SK-N-DZ (cell line): ENCODE results near the gene XRN2.
"Not testable (repeated sequence)": the region's sequence is repeated elsewhere in the genome, so short reads cannot be mapped to it uniquely, and the experiment has no call there.

ENCODE experiments used
- DNase-seq: peaks from one replicate; pipeline ENCODE4 v3.0.0-alpha.2; 2015; ENCODE audit warnings: low spot score
- small RNA-seq, 2 experiments: library from RNA; depleted of rRNA; stranded (forward); fragments of <200 nt; gene quantifications; one replicate each; pipeline ENCODE3, GENCODE V24; 2014

XRN2 gene

DNA sequence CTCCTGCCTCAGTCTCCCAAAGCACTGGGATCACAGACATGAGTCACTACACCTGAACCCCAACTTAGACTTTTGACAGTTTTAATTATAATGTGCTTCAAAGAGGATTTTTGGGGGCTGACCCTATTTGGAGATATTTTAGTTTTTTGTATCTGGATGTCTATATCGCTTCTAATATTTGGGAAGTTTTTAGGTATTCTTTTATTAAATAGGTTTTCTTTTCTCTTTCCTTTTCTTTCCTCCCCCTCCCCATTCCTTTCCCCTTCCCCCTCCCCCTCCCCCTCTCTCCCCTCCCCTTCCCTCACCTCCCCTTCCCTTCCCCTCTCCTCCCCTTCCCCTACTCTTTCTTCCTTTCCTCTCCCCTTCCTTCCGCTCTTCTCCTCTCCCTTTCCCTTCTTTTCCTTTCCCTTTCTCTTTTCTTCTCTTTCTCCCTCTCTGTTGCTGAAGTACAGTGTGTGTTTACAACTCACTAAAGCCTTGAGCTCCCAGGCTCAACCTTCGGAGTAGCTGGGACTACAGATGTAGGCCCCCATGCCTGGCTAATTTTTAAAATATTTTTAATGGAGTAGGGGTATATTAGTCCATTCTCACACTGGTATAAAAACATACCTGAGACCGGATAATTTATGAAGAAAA, 118.6 kb downstream of the XRN2 start:
- no peak for DNase-seq

DNA sequence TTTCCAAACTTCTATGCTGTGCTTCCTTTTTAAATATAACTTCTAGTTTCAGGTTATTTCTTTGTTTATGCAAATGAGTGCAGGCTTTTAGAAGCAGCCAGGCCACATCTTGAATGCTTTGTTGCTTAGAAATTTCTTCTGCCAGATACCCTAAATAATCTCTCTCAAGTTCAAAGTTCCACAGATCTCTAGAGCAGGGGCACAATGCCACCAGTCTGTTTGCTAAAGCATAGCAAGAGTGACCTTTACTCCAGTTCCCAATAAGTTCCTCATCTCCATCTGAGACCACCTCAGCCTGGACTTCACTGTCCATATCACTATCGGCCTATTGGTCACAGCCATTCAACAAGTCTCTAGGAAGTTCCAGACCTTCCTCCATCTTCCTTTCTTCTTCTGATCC, 120.6 kb downstream of the XRN2 start:
- not testable (repeated sequence) for DNase-seq

GRCh38 chr20:21424846-21425245, 121.7 kb downstream of the XRN2 start:
- DNase-seq: no peak

DNA sequence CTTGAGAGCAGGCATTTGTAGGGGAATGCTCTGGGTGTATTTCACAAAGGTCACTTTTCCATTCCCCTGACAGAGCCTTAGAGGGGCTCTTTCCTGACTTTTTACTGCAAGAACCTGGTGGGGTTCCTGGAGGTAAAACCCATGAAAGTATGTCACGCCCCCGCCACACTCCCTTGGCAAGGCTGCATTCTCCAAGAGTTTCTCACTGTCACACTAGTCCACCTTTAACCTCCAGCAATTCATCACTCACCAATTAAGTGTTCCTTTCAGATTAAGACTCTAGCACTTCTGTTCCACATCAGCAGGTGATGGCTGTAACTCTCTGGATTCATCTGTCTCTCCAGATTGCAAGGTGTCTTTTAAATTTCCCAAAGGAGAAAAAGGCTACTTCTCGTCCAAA, 126.9 kb downstream of the XRN2 start:
- no peak for DNase-seq

DNA sequence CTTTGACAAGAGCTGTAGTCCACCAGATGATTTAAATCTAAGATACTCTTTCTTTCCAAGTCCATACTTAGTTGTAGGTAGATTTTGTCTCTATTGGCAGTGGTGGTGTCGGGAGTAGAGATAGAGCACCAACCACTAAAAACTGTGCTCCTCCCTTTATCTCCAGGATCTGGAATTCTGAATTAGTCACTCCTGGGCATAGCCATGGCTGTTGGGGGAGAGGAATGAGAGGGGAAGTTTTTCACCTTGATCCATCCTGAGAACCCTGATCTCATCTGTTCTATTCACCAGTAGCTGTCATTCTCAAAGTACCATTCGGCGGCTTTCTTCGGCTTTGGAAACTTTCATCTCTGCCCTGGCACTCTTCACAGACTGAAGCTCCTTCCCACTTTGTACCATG, 129.8 kb downstream of the XRN2 start:
- DNase-seq: no peak

GRCh38 chr20:21433329-21433890, 130.3 kb downstream of the XRN2 start:
- DNase-seq: no peak

GRCh38 chr20:21435576-21435975, 132.4 kb downstream of the XRN2 start:
- no peak for DNase-seq

GRCh38 chr20:21436205-21436604, 133.1 kb downstream of the XRN2 start:
- DNase-seq: no peak

- DNase-seq: no peak
These were observed 134.1 kb downstream of the XRN2 start for GRCh38 chr20:21437248-21437647.

DNA sequence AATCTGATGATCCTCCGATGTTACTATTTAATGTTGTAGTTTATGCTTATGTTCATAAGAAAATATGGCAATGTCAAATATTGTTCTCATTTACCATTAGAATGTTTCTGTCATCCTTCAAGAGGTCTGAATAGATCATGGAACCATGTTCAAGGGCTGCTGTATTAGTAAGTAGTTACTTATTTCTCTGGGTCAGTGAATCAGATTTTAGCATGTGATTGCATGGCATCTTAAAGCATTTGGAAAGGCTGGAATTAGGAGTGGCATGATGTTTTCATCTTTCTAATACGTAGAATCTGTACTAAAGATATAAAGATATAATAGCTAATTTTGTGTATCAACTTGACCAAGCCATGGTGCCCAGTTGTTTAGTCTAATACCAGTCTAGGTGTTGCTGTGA, 134.7 kb downstream of the XRN2 start:
- no peak for DNase-seq

Small RNAs within 50 kb of the gene (small RNA-seq; reads per million reads assigned to genes)
- 0 to 0.18 reads per million in 2 experiments for gene RN7SKP140
